ENCODE data around the gene SNAI1. TPM values are rescaled to one million over a fixed set of nuclear protein-coding genes. Genes with fewer than 3 reads are reported as not detected.

The SNAI1 gene
- total and polyA plus RNA-seq, 8 donors = 0.37 to 7.1 (median 2.7) TPM; not detected in 2

DNA sequence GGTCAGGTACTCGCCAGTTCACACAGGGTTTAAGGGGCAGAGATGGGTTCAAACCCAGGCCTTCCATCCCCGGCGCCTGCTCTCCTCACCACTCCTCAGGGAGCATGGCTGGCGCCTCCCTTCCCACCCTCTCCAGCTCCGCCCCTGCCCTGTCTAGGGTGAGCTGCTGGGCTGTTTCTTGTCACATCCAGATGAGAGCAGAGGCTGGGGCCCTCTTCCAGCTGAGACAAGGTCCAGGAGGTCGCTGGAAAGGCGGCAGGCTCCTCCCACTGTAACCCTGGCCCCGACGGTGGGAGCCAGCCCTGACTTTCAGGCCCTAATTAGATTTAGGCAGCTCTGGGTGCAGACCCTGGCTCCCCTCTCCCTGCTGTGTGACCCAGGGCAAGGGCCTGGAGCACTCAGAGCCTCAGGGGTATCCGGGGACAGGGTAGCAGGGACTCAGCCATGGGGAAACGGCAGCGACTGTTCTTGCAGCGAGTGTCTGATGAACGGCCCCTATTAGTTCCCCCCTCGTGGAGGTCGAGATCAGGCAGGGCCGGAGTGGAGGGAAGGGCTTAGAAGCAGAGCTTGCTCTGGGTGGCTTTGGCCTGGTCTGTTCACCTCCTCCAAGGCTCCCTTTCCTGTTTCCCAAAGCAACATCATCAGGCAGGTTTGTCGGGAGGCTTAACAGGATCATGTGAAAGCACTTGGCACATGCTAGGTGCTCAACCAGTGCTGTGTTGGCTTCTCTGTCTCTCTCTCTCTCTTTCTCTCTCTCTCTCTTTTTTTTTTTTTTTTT is 33.4 kb downstream of the SNAI1 start:
- Histone ChIP-seq H3K27me3 (peaks cover 0 to 16% (median 0%) of the 10 kb centered on the region in 3 donors), H3K9me3 (no peaks in the 10 kb centered on the region), H3K27ac (peak overlapping the region in 1 of 5 donors; percentile 25), H3K4me3 (no peak overlapping the region), H3K36me3 (no peaks in the 10 kb centered on the region), H3K4me1 (peaks cover 0 to 12% (median 9%) of the 10 kb centered on the region in 4 donors)
- TF ChIP-seq EP300 (IDR thresholded peaks at IDR 0.05) (no peak), POLR2A (IDR thresholded peaks at IDR 0.05) (no peak), POLR2AphosphoS5 (IDR thresholded peaks at IDR 0.05) (no peak)
- TF ChIP-seq, protein P1, sequence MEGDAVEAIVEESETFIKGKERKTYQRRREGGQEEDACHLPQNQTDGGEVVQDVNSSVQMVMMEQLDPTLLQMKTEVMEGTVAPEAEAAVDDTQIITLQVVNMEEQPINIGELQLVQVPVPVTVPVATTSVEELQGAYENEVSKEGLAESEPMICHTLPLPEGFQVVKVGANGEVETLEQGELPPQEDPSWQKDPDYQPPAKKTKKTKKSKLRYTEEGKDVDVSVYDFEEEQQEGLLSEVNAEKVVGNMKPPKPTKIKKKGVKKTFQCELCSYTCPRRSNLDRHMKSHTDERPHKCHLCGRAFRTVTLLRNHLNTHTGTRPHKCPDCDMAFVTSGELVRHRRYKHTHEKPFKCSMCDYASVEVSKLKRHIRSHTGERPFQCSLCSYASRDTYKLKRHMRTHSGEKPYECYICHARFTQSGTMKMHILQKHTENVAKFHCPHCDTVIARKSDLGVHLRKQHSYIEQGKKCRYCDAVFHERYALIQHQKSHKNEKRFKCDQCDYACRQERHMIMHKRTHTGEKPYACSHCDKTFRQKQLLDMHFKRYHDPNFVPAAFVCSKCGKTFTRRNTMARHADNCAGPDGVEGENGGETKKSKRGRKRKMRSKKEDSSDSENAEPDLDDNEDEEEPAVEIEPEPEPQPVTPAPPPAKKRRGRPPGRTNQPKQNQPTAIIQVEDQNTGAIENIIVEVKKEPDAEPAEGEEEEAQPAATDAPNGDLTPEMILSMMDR (IDR thresholded peaks at IDR 0.05) = no peak
- intact Hi-C loops (cut with DNase I; ENCODE audit: low total_unique reads) = no loop called here
- DNase-seq = peak in 1 of 2 donors; percentile 72
- 55 to 73% (median 68%) methylated on average over 14 to 18 of the region's 18 CpGs for WGBS, 5 donors

DNA sequence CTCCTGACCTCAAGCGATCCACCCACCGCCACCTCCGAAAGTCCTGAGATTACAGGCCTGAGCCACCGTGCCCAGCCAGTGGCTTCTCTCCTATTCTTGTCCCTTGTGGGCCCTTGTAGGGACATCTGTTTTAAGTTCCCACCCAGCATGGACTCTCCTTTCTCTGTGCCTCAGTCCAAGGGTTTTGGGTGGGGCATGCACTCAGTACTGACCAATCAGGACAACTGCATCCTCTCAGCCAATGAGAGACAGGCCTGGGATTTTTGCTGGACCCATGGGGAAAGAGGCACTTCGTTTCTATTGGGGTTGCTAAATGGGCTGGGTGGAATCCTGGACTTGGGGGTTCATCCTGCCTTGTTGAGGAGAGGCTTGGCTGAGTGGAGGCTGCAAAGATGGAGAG is 34.4 kb downstream of the SNAI1 start:
- H3K27ac ChIP-seq = peak overlapping the region in 1 of 5 donors; percentile 38
- no peak for TF ChIP-seq POLR2AphosphoS5 (IDR thresholded peaks at IDR 0.05)
- no peak for TF ChIP-seq EP300 (IDR thresholded peaks at IDR 0.05)
- TF ChIP-seq POLR2A (IDR thresholded peaks at IDR 0.05) = no peak
- TF ChIP-seq, protein P1 (IDR thresholded peaks at IDR 0.05) = no peak
- no peak for DNase-seq
- no peak overlapping the region for H3K4me3 ChIP-seq
- 67 to 91% (median 88%) methylated on average over 5 of the region's 5 CpGs for WGBS, 5 donors
- peaks cover 0 to 12% (median 9%) of the 10 kb centered on the region in 4 donors for H3K4me1 ChIP-seq
- H3K27me3 ChIP-seq = peaks cover 0 to 16% (median 0%) of the 10 kb centered on the region in 3 donors
- intact Hi-C loops (cut with DNase I; ENCODE audit: low total_unique reads) = no loop called here
- H3K36me3 ChIP-seq = no peaks in the 10 kb centered on the region
- no peaks in the 10 kb centered on the region for H3K9me3 ChIP-seq

DNA sequence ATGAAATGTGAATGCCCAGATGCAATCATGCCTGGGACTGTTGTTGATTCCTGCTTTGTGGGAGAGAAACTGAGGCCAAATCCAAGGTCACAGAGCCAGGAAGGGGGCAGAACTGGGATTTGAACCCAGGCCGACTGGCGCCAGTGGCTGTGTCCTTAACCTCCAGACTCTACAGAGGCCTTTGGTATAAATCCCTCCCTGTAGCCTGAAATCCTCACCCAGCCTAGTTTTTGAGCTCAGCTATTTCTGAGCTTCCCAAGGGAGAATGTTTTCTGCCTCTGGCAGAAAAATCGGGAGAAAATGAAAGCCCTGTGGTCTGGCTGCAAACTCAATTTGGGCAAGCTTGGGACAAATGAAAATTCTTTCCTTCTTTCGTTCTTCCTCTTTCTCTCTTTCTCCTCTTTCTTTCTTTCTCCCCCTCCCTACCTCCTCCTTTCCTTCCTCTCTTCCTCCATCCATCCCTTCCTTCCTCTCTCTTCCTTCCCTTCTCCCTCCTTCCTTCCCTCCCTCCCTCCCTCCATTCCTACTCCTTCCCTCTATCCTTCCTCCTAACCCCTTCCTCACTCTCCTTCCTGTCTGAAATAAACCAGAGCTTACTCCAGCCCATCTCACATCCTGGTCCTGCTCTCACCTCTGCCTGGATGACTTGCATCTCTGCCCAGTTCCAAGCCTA is 34.9 kb downstream of the SNAI1 start:
- H3K4me3 ChIP-seq = no peak overlapping the region
- no peaks in the 10 kb centered on the region for H3K9me3 ChIP-seq
- TF ChIP-seq POLR2AphosphoS5 (IDR thresholded peaks at IDR 0.05) = no peak
- TF ChIP-seq POLR2A (IDR thresholded peaks at IDR 0.05) = no peak
- TF ChIP-seq, protein P1 (IDR thresholded peaks at IDR 0.05) = no peak
- no peak for TF ChIP-seq EP300 (IDR thresholded peaks at IDR 0.05)
- H3K27ac ChIP-seq = peak overlapping the region in 1 of 5 donors; percentile 38
- H3K36me3 ChIP-seq = no peaks in the 10 kb centered on the region
- H3K4me1 ChIP-seq = peaks cover 0 to 12% (median 7%) of the 10 kb centered on the region in 4 donors
- DNase-seq = no peak
- H3K27me3 ChIP-seq = peaks cover 0 to 16% (median 0%) of the 10 kb centered on the region in 3 donors
- intact Hi-C loops (cut with DNase I; ENCODE audit: low total_unique reads) = no loop called here
- WGBS, 5 donors = 67 to 84% (median 82%) methylated on average over 4 of the region's 4 CpGs

DNA sequence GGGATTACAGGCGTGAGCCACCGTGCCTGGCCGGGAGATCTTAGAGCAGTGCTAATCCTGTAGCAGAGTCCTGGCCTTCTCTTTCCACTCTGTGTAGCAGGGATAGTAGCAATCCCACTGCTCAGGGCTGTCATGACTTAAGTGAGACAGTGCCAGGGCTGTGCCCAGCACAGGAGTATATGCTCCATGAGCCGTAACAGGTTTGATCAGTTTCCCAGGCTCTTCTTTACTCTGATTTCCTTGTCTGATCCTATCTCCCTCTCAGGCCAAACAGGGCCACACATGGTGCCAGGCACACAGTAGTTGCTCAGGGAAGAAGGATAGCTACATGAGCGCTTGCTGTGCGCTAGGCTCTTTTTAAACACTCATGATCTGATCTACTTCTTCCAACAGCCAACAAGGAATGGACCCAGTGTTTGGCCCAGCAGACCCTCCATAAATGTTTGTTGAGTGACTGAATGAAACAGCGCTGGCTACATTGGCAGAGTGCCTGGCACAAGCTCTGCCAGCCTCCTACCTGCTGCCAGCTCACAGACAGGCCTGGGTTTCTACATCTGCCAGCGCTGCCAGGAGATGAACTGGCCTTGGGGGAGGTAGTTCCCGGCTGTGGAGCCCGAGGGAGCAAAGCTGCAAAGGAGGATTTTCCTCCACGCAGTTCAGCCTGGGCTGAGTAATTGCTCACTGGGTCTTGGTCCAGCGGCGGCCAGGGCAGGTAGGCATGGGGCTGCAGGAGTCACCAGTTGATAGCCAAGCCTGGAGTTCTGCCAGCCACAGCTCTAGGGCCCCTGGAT is 36.9 kb downstream of the SNAI1 start:
- TF ChIP-seq POLR2AphosphoS5 (IDR thresholded peaks at IDR 0.05) (peak in 1 of 3 donors; percentile 54), POLR2A (IDR thresholded peaks at IDR 0.05) (no peak)
- H3K9me3 ChIP-seq = no peaks in the 10 kb centered on the region
- intact Hi-C loops (cut with DNase I; ENCODE audit: low total_unique reads) = no loop called here
- peaks cover 0 to 16% (median 0%) of the 10 kb centered on the region in 3 donors for H3K27me3 ChIP-seq
- 74 to 83% (median 81%) methylated on average over 9 to 13 of the region's 13 CpGs for WGBS, 5 donors
- no peaks in the 10 kb centered on the region for H3K36me3 ChIP-seq
- DNase-seq = no peak
- H3K27ac ChIP-seq = peak overlapping the region in 1 of 5 donors; percentile 41
- no peak overlapping the region for H3K4me3 ChIP-seq
- H3K4me1 ChIP-seq = peaks cover 0 to 12% (median 7%) of the 10 kb centered on the region in 4 donors

Measured in stomach (tissue), 9 donors.